Measurements from ENCODE around the gene RTL1. TPM values are rescaled to one million over a fixed set of nuclear protein-coding genes. Genes with fewer than 3 reads are reported as not detected.

The RTL1 gene
- total RNA-seq, 1 donor from 2014 or later, result 0.15 TPM

GRCh38 chr14:100844082-100844408 lies 59.5 kb downstream of the RTL1 start:
- no peaks in the 10 kb centered on the region for H3K9me3 ChIP-seq (ENCODE audit: low read depth)
- TF ChIP-seq CTCF (IDR thresholded peaks at IDR 0.05) (no peak), EZH2 (IDR thresholded peaks at IDR 0.05) (no peak), EZH2phosphoT487 (IDR thresholded peaks at IDR 0.05) (no peak)
- peaks cover 40% of the 10 kb centered on the region for H3F3A ChIP-seq (ENCODE audit: low read depth)
- H4K20me1 ChIP-seq (ENCODE audit: low read depth), result no peaks in the 10 kb centered on the region
- Mint-ChIP-seq H3K4me3 (no peak overlapping the region), H3K27ac (no peak overlapping the region), H3K36me3 (no peaks in the 10 kb centered on the region), H3K27me3 (ENCODE audit: insufficient read depth, low read depth) (peaks cover 10% of the 10 kb centered on the region), H3K4me1 (peaks cover 47% of the 10 kb centered on the region), H3K9me3 (no peaks in the 10 kb centered on the region)
- no peaks in the 10 kb centered on the region for H3K27me3 ChIP-seq
- H2AFZ ChIP-seq (replicated peaks), result no peak overlapping the region
- H3K4me2 ChIP-seq, result no peak overlapping the region
- no peak overlapping the region for H3K9ac ChIP-seq
- no peaks in the 10 kb centered on the region for H3K79me2 ChIP-seq (ENCODE audit: low read depth)
- H3K27ac ChIP-seq, result no peak overlapping the region
- H3K36me3 ChIP-seq, result no peaks in the 10 kb centered on the region
- H3K4me1 ChIP-seq, result peaks cover 48% of the 10 kb centered on the region
- no peak for DNase-seq (ENCODE audit: low spot score)
- H3K4me3 ChIP-seq, result no peak overlapping the region

GRCh38 chr14:100842799-100843198 lies 60.7 kb downstream of the RTL1 start:
- H3K4me1 Mint-ChIP-seq, result peaks cover 60% of the 10 kb centered on the region
- no peak overlapping the region for H2AFZ ChIP-seq (replicated peaks)

DNA sequence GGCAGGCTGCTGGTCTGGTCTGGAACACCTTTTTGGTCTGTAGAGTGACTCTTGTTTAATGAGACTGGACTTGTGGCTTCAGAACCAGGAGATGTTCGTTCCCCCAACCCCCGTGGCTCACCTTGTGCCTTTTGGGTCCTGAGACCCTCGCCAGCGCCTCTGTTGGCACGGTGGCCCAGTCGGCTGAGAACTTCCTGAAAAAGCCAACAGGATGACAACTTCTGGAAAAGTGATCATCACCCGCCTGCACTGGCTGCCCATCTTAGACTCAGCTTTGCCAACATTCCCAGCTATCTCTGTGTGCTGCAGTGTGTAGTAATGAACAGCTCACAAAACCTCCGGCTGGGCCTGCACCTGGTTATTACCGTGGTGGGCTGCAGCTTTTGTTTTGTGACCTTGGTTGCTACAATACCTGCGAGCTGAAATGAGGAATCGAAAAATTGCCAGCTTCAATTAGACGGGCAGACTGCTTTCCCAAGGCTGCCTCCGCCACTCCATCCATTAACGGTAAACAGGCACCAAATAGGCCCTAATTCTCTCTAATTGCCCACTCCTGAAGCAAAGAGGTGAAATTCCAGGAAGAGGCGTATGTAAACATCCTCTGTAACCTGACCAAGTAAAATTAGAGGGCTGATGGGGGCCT lies 61.6 kb downstream of the RTL1 start:
- Histone ChIP-seq H3K9me3 (ENCODE audit: low read depth) (no peaks in the 10 kb centered on the region), H3K36me3 (no peaks in the 10 kb centered on the region), H3K27ac (peak overlapping the region; percentile 100), H3K79me2 (ENCODE audit: low read depth) (no peaks in the 10 kb centered on the region), H3F3A (ENCODE audit: low read depth) (peaks cover 51% of the 10 kb centered on the region), H3K4me2 (peak overlapping the region; percentile 26), H3K27me3 (no peaks in the 10 kb centered on the region), H4K20me1 (ENCODE audit: low read depth) (no peaks in the 10 kb centered on the region), H2AFZ (replicated peaks) (no peak overlapping the region), H3K4me1 (peaks cover 60% of the 10 kb centered on the region), H3K4me3 (no peak overlapping the region), H3K9ac (no peak overlapping the region)
- Mint-ChIP-seq H3K9me3 (no peaks in the 10 kb centered on the region), H3K4me1 (peaks cover 69% of the 10 kb centered on the region), H3K36me3 (no peaks in the 10 kb centered on the region), H3K27me3 (ENCODE audit: insufficient read depth, low read depth) (peaks cover 16% of the 10 kb centered on the region), H3K4me3 (no peak overlapping the region), H3K27ac (peak overlapping the region; percentile 86)
- DNase-seq (ENCODE audit: low spot score), result no peak
- TF ChIP-seq EZH2phosphoT487 (IDR thresholded peaks at IDR 0.05), result no peak
- no peak for TF ChIP-seq EZH2 (IDR thresholded peaks at IDR 0.05)
- TF ChIP-seq CTCF (IDR thresholded peaks at IDR 0.05), result no peak

More at GRCh38 chr14:100842799-100843198, 60.7 kb downstream of the RTL1 start:
- H3K27me3 Mint-ChIP-seq (ENCODE audit: insufficient read depth, low read depth), result peaks cover 13% of the 10 kb centered on the region
- H3K36me3 Mint-ChIP-seq, result no peaks in the 10 kb centered on the region
- Histone ChIP-seq H3K27me3 (no peaks in the 10 kb centered on the region), H3K36me3 (no peaks in the 10 kb centered on the region), H3K9me3 (ENCODE audit: low read depth) (no peaks in the 10 kb centered on the region), H3K4me3 (no peak overlapping the region), H3F3A (ENCODE audit: low read depth) (peaks cover 51% of the 10 kb centered on the region), H3K79me2 (ENCODE audit: low read depth) (no peaks in the 10 kb centered on the region), H4K20me1 (ENCODE audit: low read depth) (no peaks in the 10 kb centered on the region), H3K4me2 (no peak overlapping the region), H3K4me1 (peaks cover 54% of the 10 kb centered on the region), H3K27ac (peak overlapping the region; percentile 50), H3K9ac (no peak overlapping the region)
- no peak for TF ChIP-seq EZH2phosphoT487 (IDR thresholded peaks at IDR 0.05)
- TF ChIP-seq EZH2 (IDR thresholded peaks at IDR 0.05), result no peak
- TF ChIP-seq CTCF (IDR thresholded peaks at IDR 0.05), result no peak
- H3K9me3 Mint-ChIP-seq, result no peaks in the 10 kb centered on the region
- no peak overlapping the region for H3K4me3 Mint-ChIP-seq
- H3K27ac Mint-ChIP-seq, result peak overlapping the region; percentile 86
- DNase-seq (ENCODE audit: low spot score), result no peak
